Liver (tissue), 9 donors: ENCODE results near the gene IER3IP1. TPM values are rescaled to one million over a fixed set of nuclear protein-coding genes. Genes with fewer than 3 reads are reported as not detected.

Source experiments
- DNase-seq: peaks from one replicate; pipeline ENCODE4 v3.0.0-alpha.2; 2017; ENCODE audit warnings: low spot score
- H3K27ac ChIP-seq, 2 donors: one replicate each; pipeline ENCODE4 v1.7.0; 2013; ENCODE audit warnings: inconsistent platforms in 2 of 2, low read length in 2 of 2, control low read depth in 1 of 2, low read depth in 1 of 2, mild to moderate bottlenecking in 1 of 2
- H3K27me3 ChIP-seq, 4 donors: one replicate each; pipeline versions ENCODE4 v1.6.1 to v1.7.0; 2013; ENCODE audit warnings: low read length in 3 of 4, inconsistent platforms in 1 of 4, mild to moderate bottlenecking in 1 of 4, moderate library complexity in 1 of 4; ENCODE audit not compliant: control insufficient read depth in 4 of 4, insufficient read depth in 4 of 4
- H3K36me3 ChIP-seq, 4 donors: one replicate each; pipeline versions ENCODE4 v1.6.1 to v1.7.0; 2013; ENCODE audit warnings: low read length in 3 of 4, mild to moderate bottlenecking in 3 of 4, low read depth in 1 of 4, moderate library complexity in 1 of 4; ENCODE audit not compliant: control insufficient read depth in 4 of 4, insufficient read depth in 3 of 4
- H3K4me1 ChIP-seq, 4 donors: one replicate each; pipeline versions ENCODE4 v1.6.1 to v1.7.0; 2013; ENCODE audit warnings: low read length in 3 of 4, mild to moderate bottlenecking in 3 of 4, moderate library complexity in 1 of 4; ENCODE audit not compliant: control insufficient read depth in 4 of 4, insufficient read depth in 4 of 4
- H3K4me3 ChIP-seq, 3 donors: one replicate each; pipeline versions ENCODE4 v1.6.1 to v1.7.0; 2013; ENCODE audit warnings: low read length in 3 of 3, control low read depth in 1 of 3, low read depth in 1 of 3, mild to moderate bottlenecking in 1 of 3
- H3K9ac ChIP-seq, 2 donors: one replicate each; pipeline ENCODE4 v1.7.0; 2013; ENCODE audit warnings: low read length in 2 of 2, mild to moderate bottlenecking in 2 of 2, moderate library complexity in 2 of 2, control low read depth in 1 of 2, low read depth in 1 of 2
- H3K9me3 ChIP-seq, 4 donors: one replicate each; pipeline versions ENCODE4 v1.6.1 to v1.7.0; 2013; ENCODE audit warnings: low read length in 3 of 4; ENCODE audit not compliant: control insufficient read depth in 4 of 4
- EGR1 ChIP-seq, 2 donors: IDR thresholded peaks; 2 replicates each; pipeline ENCODE4 v1.6.1; 2016 to 2018; ENCODE audit warnings: antibody characterized with exemption in 2 of 2, low read depth in 2 of 2
- FOXA1 ChIP-seq: IDR thresholded peaks from 2 replicates; pipeline ENCODE4 v1.6.1; 2016; ENCODE audit warnings: antibody characterized with exemption
- FOXA2 ChIP-seq: IDR thresholded peaks from 2 replicates; pipeline ENCODE4 v1.6.1; 2016; ENCODE audit warnings: antibody characterized with exemption
- GABPA ChIP-seq, 2 donors: IDR thresholded peaks in 1 of 2; conservative IDR thresholded peaks in 1 of 2; 2 replicates each; pipeline ENCODE4 v1.6.1; 2016; ENCODE audit warnings: antibody characterized with exemption in 2 of 2, mild to moderate bottlenecking in 1 of 2, moderate library complexity in 1 of 2
- HNF4A ChIP-seq, 2 donors: conservative IDR thresholded peaks; 2 replicates each; pipeline ENCODE4 v1.6.1; 2016; ENCODE audit warnings: antibody characterized with exemption in 2 of 2, mild to moderate bottlenecking in 2 of 2
- HNF4G ChIP-seq: IDR thresholded peaks from 2 replicates; pipeline ENCODE4 v1.6.1; 2016; ENCODE audit warnings: antibody characterized with exemption
- JUND ChIP-seq, 2 donors: IDR thresholded peaks; 2 replicates each; pipeline ENCODE4 v1.6.1; 2016; ENCODE audit warnings: antibody characterized with exemption in 2 of 2
- NR2F2 ChIP-seq: IDR thresholded peaks from 2 replicates; pipeline ENCODE4 v1.6.1; 2016; ENCODE audit warnings: antibody characterized with exemption
- RAD21 ChIP-seq, 2 donors: IDR thresholded peaks; 2 replicates each; pipeline ENCODE4 v1.6.1; 2016; ENCODE audit warnings: antibody characterized with exemption in 2 of 2, mild to moderate bottlenecking in 2 of 2
- RXRA ChIP-seq, 2 donors: IDR thresholded peaks; 2 replicates each; pipeline ENCODE4 v1.6.1; 2017 to 2018; ENCODE audit warnings: antibody characterized with exemption in 2 of 2, mild to moderate bottlenecking in 1 of 2
- SP1 ChIP-seq: IDR thresholded peaks from 2 replicates; pipeline ENCODE4 v1.6.1; 2018; ENCODE audit warnings: antibody characterized with exemption, mild to moderate bottlenecking
- TAF1 ChIP-seq: conservative IDR thresholded peaks from 2 replicates; pipeline ENCODE4 v1.6.1; 2016; ENCODE audit warnings: antibody characterized with exemption, mild to moderate bottlenecking
- WGBS: extraction: QIAGEN DNeasy Blood & Tissue Kit; methylation state at CpG from one replicate; pipeline ENCODE4 v1.1.7; 2013; 5-methylcytosine and 5-hydroxymethylcytosine counted together
- polyA plus RNA-seq, 2 donors: library from polyadenylated mRNA; stranded (reverse) in 1 of 2; unstranded in 1 of 2; fragments of 200-250 nt in 1 of 2; fragments of >200 nt in 1 of 2; fragmentation: Nextera tagmentation in 1 of 2; extraction: Ambion mirVana in 1 of 2; gene quantifications; one replicate each; pipeline versions ENCODE4 v1.2.1 to v1.2.3, GENCODE V29; 2013 to 2015
- total RNA-seq, 2 donors: library from RNA; depleted of rRNA; stranded (reverse); fragments of >200 nt; gene quantifications; one replicate each; pipeline ENCODE4 v1.2.3, GENCODE V29; 2014
- TF ChIP-seq, protein P1 (sequence below): IDR thresholded peaks from 2 replicates; pipeline ENCODE4 v1.6.1; 2016; ENCODE audit warnings: antibody characterized with exemption, mild to moderate bottlenecking
- TF ChIP-seq, protein P2 (sequence below): IDR thresholded peaks from 2 replicates; pipeline ENCODE4 v1.6.1; 2016; ENCODE audit warnings: antibody characterized with exemption
- TF ChIP-seq, protein P3 (sequence below): IDR thresholded peaks from 2 replicates; pipeline ENCODE4 v1.6.1; 2016; ENCODE audit warnings: antibody characterized with exemption
- TF ChIP-seq, protein P4 (sequence below): fragments of 150-350 bp; IDR thresholded peaks from 2 replicates; pipeline ENCODE4 v1.5.1; 2017; ENCODE audit warnings: improper control_type of control experiment, low read depth, low read length; ENCODE audit not compliant: missing input control
- TF ChIP-seq, protein P5 (sequence below): IDR thresholded peaks from 2 replicates; pipeline ENCODE4 v1.6.1; 2016; ENCODE audit warnings: antibody characterized with exemption
- donor health status: healthy.
- donor health status: healthy.
- donor health status: healthy.
- donor health status: healthy.
- donor health status: healthy.

The IER3IP1 gene
- total and polyA plus RNA-seq, 4 donors = 8.0 to 24.9 (median 11.3) TPM

DNA sequence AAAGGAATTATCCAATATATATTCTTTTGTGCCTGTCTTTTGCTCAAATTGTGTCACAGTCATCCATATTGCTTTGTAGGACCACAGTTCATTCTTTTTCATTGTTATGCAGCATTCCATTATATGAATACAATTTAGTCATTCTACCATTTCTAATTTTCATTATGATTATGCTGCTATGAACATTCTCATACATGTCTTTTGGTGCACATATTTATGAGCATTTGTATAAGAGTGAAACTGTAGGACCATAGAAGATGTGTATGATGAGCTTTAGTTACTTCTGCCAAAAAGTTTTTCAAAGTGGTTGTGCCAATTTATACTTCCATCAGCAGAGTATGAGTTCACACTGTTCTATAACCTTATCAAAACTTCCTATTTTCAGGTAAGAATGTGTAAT lies 7.7 kb downstream of the IER3IP1 start:
- Histone ChIP-seq H3K27me3 (no peaks in the 10 kb centered on the region), H3K4me1 (no peaks in the 10 kb centered on the region), H3K9ac (no peak overlapping the region), H3K9me3 (no peaks in the 10 kb centered on the region), H3K4me3 (no peak overlapping the region), H3K36me3 (no peaks in the 10 kb centered on the region), H3K27ac (no peak overlapping the region)
- no peak for TF ChIP-seq FOXA2
- TF ChIP-seq RXRA (IDR thresholded peaks at IDR 0.05) = no peak
- no peak for TF ChIP-seq HNF4A (conservative IDR thresholded peaks at IDR 0.05)
- TF ChIP-seq FOXA1 = no peak
- no peak for TF ChIP-seq JUND (IDR thresholded peaks at IDR 0.05)
- TF ChIP-seq TAF1 = no peak
- no peak for TF ChIP-seq SP1
- no peak for TF ChIP-seq EGR1 (IDR thresholded peaks at IDR 0.05; ENCODE audit: low read depth in 2 of 2)
- TF ChIP-seq, protein P1, sequence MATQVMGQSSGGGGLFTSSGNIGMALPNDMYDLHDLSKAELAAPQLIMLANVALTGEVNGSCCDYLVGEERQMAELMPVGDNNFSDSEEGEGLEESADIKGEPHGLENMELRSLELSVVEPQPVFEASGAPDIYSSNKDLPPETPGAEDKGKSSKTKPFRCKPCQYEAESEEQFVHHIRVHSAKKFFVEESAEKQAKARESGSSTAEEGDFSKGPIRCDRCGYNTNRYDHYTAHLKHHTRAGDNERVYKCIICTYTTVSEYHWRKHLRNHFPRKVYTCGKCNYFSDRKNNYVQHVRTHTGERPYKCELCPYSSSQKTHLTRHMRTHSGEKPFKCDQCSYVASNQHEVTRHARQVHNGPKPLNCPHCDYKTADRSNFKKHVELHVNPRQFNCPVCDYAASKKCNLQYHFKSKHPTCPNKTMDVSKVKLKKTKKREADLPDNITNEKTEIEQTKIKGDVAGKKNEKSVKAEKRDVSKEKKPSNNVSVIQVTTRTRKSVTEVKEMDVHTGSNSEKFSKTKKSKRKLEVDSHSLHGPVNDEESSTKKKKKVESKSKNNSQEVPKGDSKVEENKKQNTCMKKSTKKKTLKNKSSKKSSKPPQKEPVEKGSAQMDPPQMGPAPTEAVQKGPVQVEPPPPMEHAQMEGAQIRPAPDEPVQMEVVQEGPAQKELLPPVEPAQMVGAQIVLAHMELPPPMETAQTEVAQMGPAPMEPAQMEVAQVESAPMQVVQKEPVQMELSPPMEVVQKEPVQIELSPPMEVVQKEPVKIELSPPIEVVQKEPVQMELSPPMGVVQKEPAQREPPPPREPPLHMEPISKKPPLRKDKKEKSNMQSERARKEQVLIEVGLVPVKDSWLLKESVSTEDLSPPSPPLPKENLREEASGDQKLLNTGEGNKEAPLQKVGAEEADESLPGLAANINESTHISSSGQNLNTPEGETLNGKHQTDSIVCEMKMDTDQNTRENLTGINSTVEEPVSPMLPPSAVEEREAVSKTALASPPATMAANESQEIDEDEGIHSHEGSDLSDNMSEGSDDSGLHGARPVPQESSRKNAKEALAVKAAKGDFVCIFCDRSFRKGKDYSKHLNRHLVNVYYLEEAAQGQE = no peak
- TF ChIP-seq, protein P2, sequence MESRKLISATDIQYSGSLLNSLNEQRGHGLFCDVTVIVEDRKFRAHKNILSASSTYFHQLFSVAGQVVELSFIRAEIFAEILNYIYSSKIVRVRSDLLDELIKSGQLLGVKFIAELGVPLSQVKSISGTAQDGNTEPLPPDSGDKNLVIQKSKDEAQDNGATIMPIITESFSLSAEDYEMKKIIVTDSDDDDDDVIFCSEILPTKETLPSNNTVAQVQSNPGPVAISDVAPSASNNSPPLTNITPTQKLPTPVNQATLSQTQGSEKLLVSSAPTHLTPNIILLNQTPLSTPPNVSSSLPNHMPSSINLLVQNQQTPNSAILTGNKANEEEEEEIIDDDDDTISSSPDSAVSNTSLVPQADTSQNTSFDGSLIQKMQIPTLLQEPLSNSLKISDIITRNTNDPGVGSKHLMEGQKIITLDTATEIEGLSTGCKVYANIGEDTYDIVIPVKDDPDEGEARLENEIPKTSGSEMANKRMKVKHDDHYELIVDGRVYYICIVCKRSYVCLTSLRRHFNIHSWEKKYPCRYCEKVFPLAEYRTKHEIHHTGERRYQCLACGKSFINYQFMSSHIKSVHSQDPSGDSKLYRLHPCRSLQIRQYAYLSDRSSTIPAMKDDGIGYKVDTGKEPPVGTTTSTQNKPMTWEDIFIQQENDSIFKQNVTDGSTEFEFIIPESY = no peak
- no peak for TF ChIP-seq RAD21 (IDR thresholded peaks at IDR 0.05)
- TF ChIP-seq, protein P3, sequence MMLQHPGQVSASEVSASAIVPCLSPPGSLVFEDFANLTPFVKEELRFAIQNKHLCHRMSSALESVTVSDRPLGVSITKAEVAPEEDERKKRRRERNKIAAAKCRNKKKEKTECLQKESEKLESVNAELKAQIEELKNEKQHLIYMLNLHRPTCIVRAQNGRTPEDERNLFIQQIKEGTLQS = no peak
- no peak for TF ChIP-seq HNF4G
- no peak for TF ChIP-seq GABPA (IDR thresholded peaks at IDR 0.05 in 1 of 2, conservative IDR thresholded peaks at IDR 0.05 in 1 of 2)
- TF ChIP-seq, protein P4, sequence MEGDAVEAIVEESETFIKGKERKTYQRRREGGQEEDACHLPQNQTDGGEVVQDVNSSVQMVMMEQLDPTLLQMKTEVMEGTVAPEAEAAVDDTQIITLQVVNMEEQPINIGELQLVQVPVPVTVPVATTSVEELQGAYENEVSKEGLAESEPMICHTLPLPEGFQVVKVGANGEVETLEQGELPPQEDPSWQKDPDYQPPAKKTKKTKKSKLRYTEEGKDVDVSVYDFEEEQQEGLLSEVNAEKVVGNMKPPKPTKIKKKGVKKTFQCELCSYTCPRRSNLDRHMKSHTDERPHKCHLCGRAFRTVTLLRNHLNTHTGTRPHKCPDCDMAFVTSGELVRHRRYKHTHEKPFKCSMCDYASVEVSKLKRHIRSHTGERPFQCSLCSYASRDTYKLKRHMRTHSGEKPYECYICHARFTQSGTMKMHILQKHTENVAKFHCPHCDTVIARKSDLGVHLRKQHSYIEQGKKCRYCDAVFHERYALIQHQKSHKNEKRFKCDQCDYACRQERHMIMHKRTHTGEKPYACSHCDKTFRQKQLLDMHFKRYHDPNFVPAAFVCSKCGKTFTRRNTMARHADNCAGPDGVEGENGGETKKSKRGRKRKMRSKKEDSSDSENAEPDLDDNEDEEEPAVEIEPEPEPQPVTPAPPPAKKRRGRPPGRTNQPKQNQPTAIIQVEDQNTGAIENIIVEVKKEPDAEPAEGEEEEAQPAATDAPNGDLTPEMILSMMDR = no peak
- DNase-seq = no peak

DNA sequence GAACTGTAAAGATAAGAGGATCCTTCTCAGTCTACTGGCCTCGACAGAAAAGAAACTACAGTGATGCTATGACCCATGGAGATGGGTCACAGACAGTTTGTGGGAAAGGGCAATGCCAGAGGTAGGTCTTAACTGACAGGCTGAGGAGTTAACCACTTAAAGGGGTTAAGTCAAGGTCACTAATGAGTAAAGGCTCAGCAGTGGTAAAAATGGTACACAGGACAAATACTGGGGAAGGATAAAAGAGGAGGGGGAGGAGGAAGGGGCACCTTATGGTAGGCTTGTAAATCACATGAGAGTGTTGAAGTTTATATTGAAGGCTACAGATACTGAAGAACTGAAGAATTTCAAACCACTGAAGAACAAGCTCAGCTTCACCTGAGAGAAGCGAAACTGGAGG lies 9.9 kb downstream of the IER3IP1 start:
- H3K36me3 ChIP-seq = no peaks in the 10 kb centered on the region
- no peak overlapping the region for H3K4me3 ChIP-seq
- H3K27ac ChIP-seq = no peak overlapping the region
- DNase-seq = no peak
- H3K27me3 ChIP-seq = no peaks in the 10 kb centered on the region
- no peaks in the 10 kb centered on the region for H3K4me1 ChIP-seq
- WGBS = 89% methylated on average over 2 of the region's 2 CpGs
- H3K9me3 ChIP-seq = no peaks in the 10 kb centered on the region
- TF ChIP-seq GABPA (IDR thresholded peaks at IDR 0.05 in 1 of 2, conservative IDR thresholded peaks at IDR 0.05 in 1 of 2) = no peak
- no peak for TF ChIP-seq SP1
- TF ChIP-seq RAD21 (IDR thresholded peaks at IDR 0.05) = no peak
- no peak for TF ChIP-seq EGR1 (IDR thresholded peaks at IDR 0.05; ENCODE audit: low read depth in 2 of 2)
- TF ChIP-seq, protein P2 = no peak
- no peak for TF ChIP-seq HNF4G
- TF ChIP-seq, protein P3 = no peak
- TF ChIP-seq NR2F2 = no peak
- no peak for TF ChIP-seq FOXA1
- no peak for TF ChIP-seq FOXA2
- TF ChIP-seq, protein P5, sequence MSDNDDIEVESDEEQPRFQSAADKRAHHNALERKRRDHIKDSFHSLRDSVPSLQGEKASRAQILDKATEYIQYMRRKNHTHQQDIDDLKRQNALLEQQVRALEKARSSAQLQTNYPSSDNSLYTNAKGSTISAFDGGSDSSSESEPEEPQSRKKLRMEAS = no peak
- H3K9ac ChIP-seq = no peak overlapping the region
